B cell (primary cell): ENCODE data around the gene TBX10.
"Not testable (repeated sequence)": the region's sequence is repeated elsewhere in the genome, so short reads cannot be mapped to it uniquely, and the experiment has no call there.

Experiments
- CTCF ChIP-seq: fragments of 200-600 bp; IDR thresholded peaks from one replicate; pipeline ENCODE4 v1.8.0; 2022; ENCODE audit warnings: antibody characterized with exemption, mild to moderate bottlenecking
- EZH2 ChIP-seq: IDR thresholded peaks from 2 replicates; pipeline ENCODE4 v1.6.1; 2012; ENCODE audit warnings: borderline replicate concordance, low read depth, mild to moderate bottlenecking, moderate library complexity, low read length; ENCODE audit not compliant: insufficient read depth, poor library complexity, severe bottlenecking

- not testable (repeated sequence) for TF ChIP-seq CTCF, EZH2
These were observed 16.7 kb downstream of the TBX10 start for GRCh38 chr11:67622905-67623304.
